Ectodermal cell (in vitro differentiated cells): ENCODE results near the gene TMOD3.

ENCODE experiments used
- H3K27ac ChIP-seq: 2 replicates; pipeline ENCODE4 v1.7.0; 2013; ENCODE audit warnings: mild to moderate bottlenecking, low read depth, low read length; ENCODE audit not compliant: insufficient read depth, poor library complexity, severe bottlenecking
- H3K27me3 ChIP-seq: 2 replicates; pipeline ENCODE4 v1.7.0; 2013; ENCODE audit warnings: mild to moderate bottlenecking, low read length; ENCODE audit not compliant: insufficient read depth, control insufficient read depth, poor library complexity, severe bottlenecking
- H3K36me3 ChIP-seq: one replicate; pipeline ENCODE4 v1.7.0; 2013; ENCODE audit warnings: low read length; ENCODE audit not compliant: control insufficient read depth, insufficient read depth
- H3K4me1 ChIP-seq: one replicate; pipeline ENCODE4 v1.7.0; 2013; ENCODE audit warnings: low read length; ENCODE audit not compliant: control insufficient read depth, insufficient read depth
- H3K4me3 ChIP-seq: 2 replicates; pipeline ENCODE4 v1.7.0; 2013; ENCODE audit warnings: low read depth, low read length, control low read depth; ENCODE audit not compliant: insufficient read depth
- H3K9me3 ChIP-seq: 2 replicates; pipeline ENCODE4 v1.7.0; 2013; ENCODE audit warnings: mild to moderate bottlenecking, low read length, moderate library complexity; ENCODE audit not compliant: control insufficient read depth
- WGBS, 2 experiments: methylation state at CpG; one replicate each; pipeline ENCODE4 v1.1.7; 2013; ENCODE audit warnings: missing lambda C conversion rate in 2 of 2; 5-methylcytosine and 5-hydroxymethylcytosine counted together

The TMOD3 gene

GRCh38 chr15:51818150-51818549 lies 11.3 kb upstream of the TMOD3 start:
- H3K36me3 ChIP-seq = no peaks in the 10 kb centered on the region
- WGBS, 2 experiments = 86 to 90% methylated on average over 3 of the region's 3 CpGs
- H3K4me1 ChIP-seq = no peaks in the 10 kb centered on the region
- no peak overlapping the region for H3K4me3 ChIP-seq
- H3K27ac ChIP-seq = no peak overlapping the region
- no peaks in the 10 kb centered on the region for H3K9me3 ChIP-seq
- H3K27me3 ChIP-seq = no peaks in the 10 kb centered on the region

- Histone ChIP-seq H3K27me3 (no peaks in the 10 kb centered on the region), H3K27ac (no peak overlapping the region), H3K9me3 (no peaks in the 10 kb centered on the region), H3K4me1 (no peaks in the 10 kb centered on the region), H3K4me3 (no peak overlapping the region), H3K36me3 (no peaks in the 10 kb centered on the region)
- 88 to 90% methylated on average over 2 to 3 of the region's 3 CpGs for WGBS, 2 experiments
These were observed 3.8 kb upstream of the TMOD3 start for GRCh38 chr15:51825698-51826097.

GRCh38 chr15:51828621-51829375 lies 655 bp upstream of the TMOD3 start:
- Histone ChIP-seq H3K9me3 (no peaks in the 10 kb centered on the region), H3K27me3 (no peaks in the 10 kb centered on the region), H3K36me3 (no peaks in the 10 kb centered on the region), H3K4me3 (no peak overlapping the region), H3K27ac (no peak overlapping the region), H3K4me1 (no peaks in the 10 kb centered on the region)
- WGBS, 2 experiments = 89 to 95% methylated on average over 9 of the region's 9 CpGs

DNA sequence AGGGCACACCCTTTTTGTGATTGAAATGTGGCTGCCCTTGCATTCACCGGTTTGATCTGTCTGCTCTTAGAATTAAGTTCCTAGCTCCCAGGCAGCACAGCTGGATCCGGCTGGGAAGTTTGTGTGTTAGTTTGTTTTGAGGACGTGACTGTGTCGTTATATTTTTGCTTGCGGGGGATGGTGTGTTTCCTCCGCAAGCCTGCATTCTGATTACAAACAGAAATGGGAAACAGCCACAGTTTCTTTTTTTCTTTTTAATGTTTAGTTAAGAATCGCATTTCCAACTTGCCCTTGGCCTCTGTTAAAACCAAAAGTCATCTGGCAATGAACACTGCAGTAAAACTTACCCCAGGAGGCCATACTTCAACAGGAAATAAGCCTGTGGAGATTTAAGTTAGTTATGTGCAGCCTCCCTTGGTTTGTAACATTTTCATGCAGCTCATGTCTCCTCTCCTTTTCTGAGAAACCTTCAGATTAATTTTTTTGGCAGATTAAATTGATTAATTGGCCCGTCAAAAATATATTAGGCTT lies 888 bp downstream of the TMOD3 start:
- whole genome bisulfite sequencing, 2 experiments = 1 to 4% methylated on average over 8 of the region's 8 CpGs
- no peaks in the 10 kb centered on the region for H3K4me1 ChIP-seq
- no peaks in the 10 kb centered on the region for H3K36me3 ChIP-seq
- no peaks in the 10 kb centered on the region for H3K9me3 ChIP-seq
- no peaks in the 10 kb centered on the region for H3K27me3 ChIP-seq
- H3K27ac ChIP-seq = no peak overlapping the region
- H3K4me3 ChIP-seq = peak overlapping the region; percentile 83

DNA sequence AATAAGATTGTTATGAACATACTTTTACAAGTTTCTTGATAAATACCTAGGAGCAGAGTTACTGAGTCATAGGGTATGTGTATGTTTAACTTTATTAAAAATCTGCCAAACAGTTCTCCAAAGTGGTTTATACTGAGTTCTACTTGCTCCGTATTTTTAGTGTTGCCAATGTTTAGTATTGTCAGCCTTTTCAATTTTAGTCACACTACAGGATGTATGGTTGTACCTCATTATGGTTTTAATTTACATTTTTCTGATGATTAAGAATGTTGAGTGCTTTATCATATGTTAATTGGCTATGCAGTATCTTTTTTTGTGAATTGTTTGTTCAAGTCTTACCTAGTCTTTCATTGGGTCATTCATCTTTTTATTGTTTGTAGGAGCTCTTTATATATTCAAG lies 4.3 kb downstream of the TMOD3 start:
- WGBS, 2 experiments = 91 to 100% methylated on average over 1 of the region's 1 CpG
- H3K27me3 ChIP-seq = no peaks in the 10 kb centered on the region

GRCh38 chr15:51837792-51838251 lies 8.4 kb downstream of the TMOD3 start:
- Histone ChIP-seq H3K27ac (no peak overlapping the region), H3K9me3 (no peaks in the 10 kb centered on the region), H3K36me3 (no peaks in the 10 kb centered on the region), H3K4me3 (no peak overlapping the region), H3K4me1 (peaks cover 13% of the 10 kb centered on the region), H3K27me3 (no peaks in the 10 kb centered on the region)
- 58 to 60% methylated on average over 4 of the region's 4 CpGs for WGBS, 2 experiments

More for the DNA sequence above, 4.3 kb downstream of the TMOD3 start:
- Histone ChIP-seq H3K9me3 (no peaks in the 10 kb centered on the region), H3K27ac (no peak overlapping the region), H3K4me1 (peaks cover 11% of the 10 kb centered on the region), H3K4me3 (no peak overlapping the region), H3K36me3 (no peaks in the 10 kb centered on the region)

- Histone ChIP-seq H3K36me3 (no peaks in the 10 kb centered on the region), H3K27me3 (no peaks in the 10 kb centered on the region), H3K4me3 (no peak overlapping the region), H3K4me1 (peaks cover 15% of the 10 kb centered on the region), H3K9me3 (no peaks in the 10 kb centered on the region), H3K27ac (no peak overlapping the region)
- WGBS, 2 experiments = 78 to 87% methylated on average over 2 of the region's 2 CpGs
These were observed 8.8 kb downstream of the TMOD3 start for GRCh38 chr15:51838270-51838669.

- H3K4me3 ChIP-seq = no peak overlapping the region
- 96 to 100% methylated on average over 4 of the region's 4 CpGs for WGBS, 2 experiments
- H3K36me3 ChIP-seq = no peaks in the 10 kb centered on the region
- H3K4me1 ChIP-seq = peaks cover 15% of the 10 kb centered on the region
- H3K9me3 ChIP-seq = no peaks in the 10 kb centered on the region
- no peak overlapping the region for H3K27ac ChIP-seq
- H3K27me3 ChIP-seq = no peaks in the 10 kb centered on the region
These were observed 11.2 kb downstream of the TMOD3 start for GRCh38 chr15:51840692-51841091.

- Histone ChIP-seq H3K36me3 (no peaks in the 10 kb centered on the region), H3K9me3 (no peaks in the 10 kb centered on the region), H3K27ac (no peak overlapping the region), H3K4me1 (peaks cover 15% of the 10 kb centered on the region), H3K4me3 (no peak overlapping the region), H3K27me3 (no peaks in the 10 kb centered on the region)
- WGBS, 2 experiments = 90 to 96% methylated on average over 5 of the region's 5 CpGs
These were observed 12.1 kb downstream of the TMOD3 start for GRCh38 chr15:51841406-51842040.

DNA sequence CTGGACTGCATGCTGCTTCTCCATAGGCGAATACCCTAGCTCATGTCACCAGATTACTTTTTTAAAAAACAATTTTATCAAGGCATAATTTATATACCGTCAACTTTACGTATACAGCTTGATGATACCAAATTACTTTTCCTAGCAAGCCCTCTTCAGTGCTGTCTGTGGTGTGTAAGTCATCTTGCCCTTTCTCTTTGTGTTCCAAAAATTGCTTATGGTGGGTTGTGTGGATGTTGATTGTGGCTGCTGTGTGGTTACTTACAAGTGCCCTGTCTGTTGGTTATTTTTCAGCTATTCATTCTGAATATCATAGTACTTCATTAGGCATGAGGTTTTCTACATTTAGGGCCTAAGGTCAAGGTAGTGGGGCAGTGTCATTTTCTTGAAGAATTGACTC lies 12.8 kb downstream of the TMOD3 start:
- peaks cover 15% of the 10 kb centered on the region for H3K4me1 ChIP-seq
- H3K9me3 ChIP-seq = no peaks in the 10 kb centered on the region
- no peak overlapping the region for H3K4me3 ChIP-seq
- H3K27ac ChIP-seq = no peak overlapping the region
- 88 to 98% methylated on average over 3 of the region's 3 CpGs for WGBS, 2 experiments
- H3K36me3 ChIP-seq = no peaks in the 10 kb centered on the region
- no peaks in the 10 kb centered on the region for H3K27me3 ChIP-seq
